Uterus (tissue), 4 donors: ENCODE results near the gene FAM180B. TPM values are rescaled to one million over a fixed set of nuclear protein-coding genes. Genes with fewer than 3 reads are reported as not detected.
A peak's percentile ranks its signal among the peaks of the same experiment; 100 is the strongest.

Source experiments
- DNase-seq, 2 donors: peaks; one replicate each; pipeline ENCODE4 v3.0.0-alpha.2; 2019 to 2020
- H3K27ac ChIP-seq, 2 donors: fragments of 200-600 bp; sonication (generic); 1 replicate in 1 of 2; 2 replicates in 1 of 2; pipeline ENCODE4 v1.5.1; 2016 to 2018
- H3K27me3 ChIP-seq, 2 donors: fragments of 200-600 bp; sonication (generic); one replicate each; pipeline ENCODE4 v1.5.1; 2018 to 2019; ENCODE audit warnings: control low read depth in 1 of 2
- H3K36me3 ChIP-seq, 2 donors: fragments of 200-600 bp; sonication (generic); one replicate each; pipeline ENCODE4 v1.5.1; 2019; ENCODE audit warnings: control low read depth in 1 of 2
- H3K4me1 ChIP-seq, 2 donors: fragments of 200-600 bp; sonication (generic); one replicate each; pipeline ENCODE4 v1.5.1; 2018 to 2019; ENCODE audit warnings: control low read depth in 1 of 2
- H3K4me3 ChIP-seq, 2 donors: fragments of 200-600 bp; sonication (generic); 1 replicate in 1 of 2; 2 replicates in 1 of 2; pipeline ENCODE4 v1.5.1; 2018 to 2019; ENCODE audit warnings: mild to moderate bottlenecking in 1 of 2
- H3K9me3 ChIP-seq, 2 donors: fragments of 200-600 bp; sonication (generic); one replicate each; pipeline ENCODE4 v1.5.1; 2019; ENCODE audit warnings: control low read depth in 1 of 2
- POLR2A ChIP-seq, 2 donors: fragments of 450-650 bp; IDR thresholded peaks; one replicate each; pipeline ENCODE4 v1.6.1; 2016; ENCODE audit warnings: antibody characterized with exemption in 2 of 2, mild to moderate bottlenecking in 1 of 2, moderate library complexity in 1 of 2
- intact Hi-C: fragments of 100-400 bp; cut with DNase I; formaldehyde crosslinking; loops from one replicate; pipeline ENCODE4 v1.15.1; 2023; ENCODE audit warnings: low total_unique reads
- total RNA-seq, 4 donors: library from RNA; depleted of rRNA in 3 of 4; stranded (reverse); fragments of >200 nt in 3 of 4; gene quantifications; one replicate each; pipeline versions ENCODE4 v1.1.0 to v1.2.4, GENCODE V29; 2014 to 2023
- TF ChIP-seq, protein P1 (sequence below), 4 experiments: fragments of 200-600 bp in 2 of 4; fragments of 450-650 bp in 2 of 4; sonication (generic) in 2 of 4; IDR thresholded peaks; one replicate each; pipeline ENCODE4 v1.5.1; 2016 to 2019; ENCODE audit warnings: antibody characterized with exemption in 4 of 4, mild to moderate bottlenecking in 2 of 4, moderate library complexity in 1 of 4
- donor health status: DM: yes; HTN: yes; CAD: no.

The FAM180B gene
- total RNA-seq, 4 donors from 2014 or later = 0.21 to 0.30 TPM; not detected in 2

DNA sequence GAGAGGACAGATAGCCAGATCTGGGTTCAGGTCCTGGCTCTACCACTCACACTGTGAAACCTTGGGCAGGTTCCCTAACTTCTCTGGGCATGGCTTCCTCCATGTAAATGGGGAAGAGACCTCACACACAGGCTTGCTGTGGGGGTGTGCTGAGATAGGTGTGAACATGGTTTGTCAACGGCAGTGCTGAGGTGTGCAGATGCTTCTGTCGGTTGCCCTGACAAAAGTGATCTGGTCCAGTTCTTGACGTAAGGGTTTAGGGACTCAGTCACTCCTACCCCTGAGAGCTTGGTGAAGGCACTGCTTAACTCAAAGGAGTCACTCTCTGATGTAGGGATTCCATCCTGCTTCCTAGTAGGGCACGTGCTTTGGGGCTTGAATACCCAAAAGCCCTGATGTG, 5.8 kb downstream of the FAM180B start:
- H3K27me3 ChIP-seq = no peaks in the 10 kb centered on the region
- no peak for DNase-seq
- H3K27ac ChIP-seq = no peak overlapping the region
- no peaks in the 10 kb centered on the region for H3K9me3 ChIP-seq
- H3K36me3 ChIP-seq = no peaks in the 10 kb centered on the region
- peaks cover 0 to 12% of the 10 kb centered on the region in 2 donors for H3K4me1 ChIP-seq
- TF ChIP-seq, protein P1, sequence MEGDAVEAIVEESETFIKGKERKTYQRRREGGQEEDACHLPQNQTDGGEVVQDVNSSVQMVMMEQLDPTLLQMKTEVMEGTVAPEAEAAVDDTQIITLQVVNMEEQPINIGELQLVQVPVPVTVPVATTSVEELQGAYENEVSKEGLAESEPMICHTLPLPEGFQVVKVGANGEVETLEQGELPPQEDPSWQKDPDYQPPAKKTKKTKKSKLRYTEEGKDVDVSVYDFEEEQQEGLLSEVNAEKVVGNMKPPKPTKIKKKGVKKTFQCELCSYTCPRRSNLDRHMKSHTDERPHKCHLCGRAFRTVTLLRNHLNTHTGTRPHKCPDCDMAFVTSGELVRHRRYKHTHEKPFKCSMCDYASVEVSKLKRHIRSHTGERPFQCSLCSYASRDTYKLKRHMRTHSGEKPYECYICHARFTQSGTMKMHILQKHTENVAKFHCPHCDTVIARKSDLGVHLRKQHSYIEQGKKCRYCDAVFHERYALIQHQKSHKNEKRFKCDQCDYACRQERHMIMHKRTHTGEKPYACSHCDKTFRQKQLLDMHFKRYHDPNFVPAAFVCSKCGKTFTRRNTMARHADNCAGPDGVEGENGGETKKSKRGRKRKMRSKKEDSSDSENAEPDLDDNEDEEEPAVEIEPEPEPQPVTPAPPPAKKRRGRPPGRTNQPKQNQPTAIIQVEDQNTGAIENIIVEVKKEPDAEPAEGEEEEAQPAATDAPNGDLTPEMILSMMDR (IDR thresholded peaks at IDR 0.05) = no peak
- TF ChIP-seq POLR2A (IDR thresholded peaks at IDR 0.05) = no peak
- intact Hi-C loops = no loop called here
- no peak overlapping the region for H3K4me3 ChIP-seq

DNA sequence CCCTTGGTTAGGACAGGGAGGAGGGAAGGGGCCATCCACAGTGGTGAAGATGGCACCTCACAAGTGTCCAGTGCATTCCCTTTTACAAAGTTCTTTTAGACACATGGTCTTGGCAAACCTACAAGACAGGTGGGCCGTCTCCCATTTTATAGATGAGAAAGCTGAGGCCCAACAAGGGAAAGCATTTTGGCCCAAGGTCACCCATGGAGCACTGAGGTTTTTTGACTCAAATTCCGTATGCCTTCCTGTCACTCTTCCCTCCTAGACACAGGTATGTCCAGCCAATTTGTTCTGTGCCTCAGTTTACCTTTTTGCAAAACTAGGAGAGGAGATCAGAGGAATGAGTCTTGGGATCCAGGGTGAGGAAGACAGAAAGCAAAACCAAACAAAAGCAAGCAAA, 6.5 kb downstream of the FAM180B start:
- Histone ChIP-seq H3K9me3 (no peaks in the 10 kb centered on the region), H3K27ac (no peak overlapping the region), H3K4me3 (no peak overlapping the region), H3K27me3 (no peaks in the 10 kb centered on the region), H3K4me1 (peaks cover 0 to 12% of the 10 kb centered on the region in 2 donors), H3K36me3 (no peaks in the 10 kb centered on the region)
- intact Hi-C loops = no loop called here
- no peak for TF ChIP-seq POLR2A (IDR thresholded peaks at IDR 0.05)
- TF ChIP-seq, protein P1 (IDR thresholded peaks at IDR 0.05) = no peak
- DNase-seq = no peak

DNA sequence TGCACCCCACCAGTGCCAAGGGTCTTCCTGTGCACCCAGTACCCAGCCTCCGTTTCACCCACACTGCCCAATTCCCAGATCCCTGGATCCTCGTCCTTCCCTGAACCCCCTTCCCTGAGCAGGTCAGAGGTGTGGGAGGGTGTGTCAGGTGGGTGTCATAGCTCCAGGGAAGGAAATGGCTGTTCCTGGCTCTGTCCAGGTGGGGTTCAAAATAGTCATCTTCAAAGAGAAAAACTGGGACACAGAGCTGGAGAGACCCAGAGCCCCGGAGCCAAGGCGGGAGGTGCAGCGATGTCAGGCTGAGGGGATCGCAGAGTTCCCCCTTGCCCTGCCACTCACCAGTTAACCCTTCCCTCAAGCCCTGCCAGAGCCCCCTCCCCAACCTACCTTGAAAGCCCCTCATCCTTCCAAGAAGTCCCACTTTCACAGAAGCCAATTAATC, 7.0 kb downstream of the FAM180B start:
- Histone ChIP-seq H3K27me3 (no peaks in the 10 kb centered on the region), H3K4me3 (no peak overlapping the region)

DNA sequence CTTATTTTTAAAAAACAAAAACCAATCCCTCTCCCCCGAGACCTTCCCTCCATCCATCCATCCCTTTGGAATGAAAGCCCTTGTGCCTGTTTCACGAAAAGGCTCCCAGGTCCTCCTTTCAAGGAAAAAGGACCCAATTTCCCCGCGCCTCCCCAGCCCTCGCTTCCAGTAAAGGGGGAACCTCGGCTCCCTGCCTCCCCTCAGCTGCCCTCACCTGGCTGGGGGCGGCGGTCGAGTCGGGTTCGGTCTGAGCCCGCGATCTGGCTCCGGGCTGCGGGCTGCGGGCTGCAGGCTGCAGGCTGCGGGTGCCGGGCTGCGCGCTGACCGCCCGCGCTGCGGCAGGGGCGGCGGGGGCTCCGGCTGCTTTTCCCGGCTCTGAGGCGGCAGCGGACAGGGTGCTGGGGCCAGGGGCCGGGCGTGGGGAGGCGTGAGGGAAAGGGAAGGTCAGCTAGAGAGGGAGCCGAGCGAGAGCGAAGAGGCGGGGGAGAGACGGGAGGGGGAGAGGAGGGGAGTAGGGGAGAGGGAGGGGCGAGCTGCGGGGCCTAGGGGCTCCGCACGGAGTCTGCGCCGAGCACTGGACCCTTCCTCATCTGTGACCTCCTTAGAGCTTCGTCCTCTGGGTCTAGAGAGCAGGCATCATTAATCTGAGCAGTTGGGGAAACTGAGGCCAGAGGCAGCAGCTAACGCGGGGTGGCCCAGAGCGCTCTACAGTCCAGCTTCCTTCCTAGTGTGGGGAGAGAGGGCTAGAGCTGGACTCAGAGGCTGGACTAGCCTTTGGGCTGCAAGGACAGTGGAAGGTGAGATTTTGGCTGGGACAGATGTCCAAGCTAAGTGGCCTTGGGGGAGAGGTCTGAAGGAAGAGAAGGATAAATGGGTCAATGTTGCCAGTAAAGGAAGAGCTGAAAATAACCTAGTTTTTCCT, 7.7 kb downstream of the FAM180B start, which contains the start of gene C1QTNF4:
TSS of gene C1QTNF4 (minus strand) at position 478 of the 922 bp plus-strand sequence. CDS start 3,601 bp downstream, outside the sequence.
- peaks cover 0 to 12% of the 10 kb centered on the region in 2 donors for H3K4me1 ChIP-seq
- no peaks in the 10 kb centered on the region for H3K27me3 ChIP-seq
- intact Hi-C loops = no loop called here
- no peak for DNase-seq
- H3K36me3 ChIP-seq = no peaks in the 10 kb centered on the region
- TF ChIP-seq, protein P1 (IDR thresholded peaks at IDR 0.05) = no peak
- TF ChIP-seq POLR2A (IDR thresholded peaks at IDR 0.05) = no peak
- no peaks in the 10 kb centered on the region for H3K9me3 ChIP-seq
- H3K4me3 ChIP-seq = peak within 1 kb of the TSS in 1 of 2 donors; percentile 8
- H3K27ac ChIP-seq = no peak within 1 kb of the TSS

More for the DNA sequence above, 7.0 kb downstream of the FAM180B start:
- Histone ChIP-seq H3K9me3 (no peaks in the 10 kb centered on the region), H3K4me1 (peaks cover 0 to 12% of the 10 kb centered on the region in 2 donors), H3K27ac (no peak overlapping the region), H3K36me3 (no peaks in the 10 kb centered on the region)
- intact Hi-C loops = no loop called here
- DNase-seq = no peak
- no peak for TF ChIP-seq POLR2A (IDR thresholded peaks at IDR 0.05)
- TF ChIP-seq, protein P1 (IDR thresholded peaks at IDR 0.05) = no peak

DNA sequence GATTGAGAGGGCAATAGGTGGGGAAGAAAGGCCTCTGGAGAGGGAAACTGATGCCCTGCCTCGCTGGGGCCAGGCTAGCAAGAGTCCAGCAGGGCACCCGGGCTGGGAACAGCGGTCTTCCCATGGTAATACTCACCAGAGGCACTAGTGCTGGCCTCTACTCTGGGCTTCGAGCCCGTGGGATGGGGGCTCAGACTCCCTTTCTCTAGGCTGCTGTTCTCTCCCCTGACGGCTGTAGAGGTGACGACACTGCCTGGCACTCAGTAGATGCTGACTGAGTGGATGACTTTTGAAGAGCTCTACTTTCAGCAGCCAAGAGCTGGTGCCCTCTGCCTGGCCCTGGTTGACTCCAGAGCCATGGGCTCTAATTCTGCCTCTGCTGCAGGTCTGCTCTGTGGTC, 8.6 kb downstream of the FAM180B start:
- H3K4me1 ChIP-seq = peaks cover 0 to 12% of the 10 kb centered on the region in 2 donors
- DNase-seq = no peak
- H3K27me3 ChIP-seq = no peaks in the 10 kb centered on the region
- no peak overlapping the region for H3K4me3 ChIP-seq
- no peak overlapping the region for H3K27ac ChIP-seq
- H3K9me3 ChIP-seq = no peaks in the 10 kb centered on the region
- H3K36me3 ChIP-seq = no peaks in the 10 kb centered on the region
- no peak for TF ChIP-seq POLR2A (IDR thresholded peaks at IDR 0.05)
- TF ChIP-seq, protein P1 (IDR thresholded peaks at IDR 0.05) = no peak
- intact Hi-C loops = no loop called here
